HG03521 (cell line): Measurements from ENCODE around the gene MAP3K7.

Source experiments
- ATAC-seq: cut with Tn5 transposase; IDR thresholded peaks from one replicate; pipeline ENCODE4 v1.9.1; 2021; ENCODE audit warnings: mild to moderate bottlenecking, moderate library complexity; ENCODE audit not compliant: unreplicated experiment

MAP3K7 gene

GRCh38 chr6:90533615-90534336 lies 53.1 kb downstream of the MAP3K7 start:
- no peak for ATAC-seq

GRCh38 chr6:90530882-90531281 lies 56.0 kb downstream of the MAP3K7 start:
- no peak for ATAC-seq

- no peak for ATAC-seq
These were observed 61.5 kb downstream of the MAP3K7 start for GRCh38 chr6:90525421-90525820.

- no peak for ATAC-seq
These were observed 63.0 kb downstream of the MAP3K7 start for GRCh38 chr6:90523779-90524310.

GRCh38 chr6:90521955-90522354 lies 64.9 kb downstream of the MAP3K7 start:
- ATAC-seq: no peak

- ATAC-seq: no peak
These were observed 70.7 kb downstream of the MAP3K7 start for GRCh38 chr6:90516074-90516660.

GRCh38 chr6:90514496-90514895 lies 72.4 kb downstream of the MAP3K7 start:
- ATAC-seq: no peak

GRCh38 chr6:90508753-90509152 lies 78.1 kb downstream of the MAP3K7 start:
- no peak for ATAC-seq

GRCh38 chr6:90502866-90503407 lies 83.9 kb downstream of the MAP3K7 start:
- ATAC-seq: no peak

- no peak for ATAC-seq
These were observed 84.5 kb downstream of the MAP3K7 start for GRCh38 chr6:90502381-90502780.

- no peak for ATAC-seq
These were observed 86.4 kb downstream of the MAP3K7 start for GRCh38 chr6:90500458-90500857.

- no peak for ATAC-seq
These were observed 89.5 kb downstream of the MAP3K7 start for GRCh38 chr6:90497411-90497810.

GRCh38 chr6:90496258-90497016 lies 90.4 kb downstream of the MAP3K7 start:
- no peak for ATAC-seq

- no peak for ATAC-seq
These were observed 91.6 kb downstream of the MAP3K7 start for GRCh38 chr6:90495216-90495817.

GRCh38 chr6:90494067-90494780 lies 92.6 kb downstream of the MAP3K7 start:
- no peak for ATAC-seq

GRCh38 chr6:90493332-90493731 lies 93.5 kb downstream of the MAP3K7 start:
- no peak for ATAC-seq

GRCh38 chr6:90492798-90493197 lies 94.1 kb downstream of the MAP3K7 start:
- no peak for ATAC-seq

GRCh38 chr6:90492369-90492768 lies 94.5 kb downstream of the MAP3K7 start:
- no peak for ATAC-seq

GRCh38 chr6:90490030-90490716 lies 96.7 kb downstream of the MAP3K7 start:
- no peak for ATAC-seq

GRCh38 chr6:90488816-90489215 lies 98.1 kb downstream of the MAP3K7 start:
- no peak for ATAC-seq
